ENCODE results near the gene RDH8.

Gene RDH8

DNA sequence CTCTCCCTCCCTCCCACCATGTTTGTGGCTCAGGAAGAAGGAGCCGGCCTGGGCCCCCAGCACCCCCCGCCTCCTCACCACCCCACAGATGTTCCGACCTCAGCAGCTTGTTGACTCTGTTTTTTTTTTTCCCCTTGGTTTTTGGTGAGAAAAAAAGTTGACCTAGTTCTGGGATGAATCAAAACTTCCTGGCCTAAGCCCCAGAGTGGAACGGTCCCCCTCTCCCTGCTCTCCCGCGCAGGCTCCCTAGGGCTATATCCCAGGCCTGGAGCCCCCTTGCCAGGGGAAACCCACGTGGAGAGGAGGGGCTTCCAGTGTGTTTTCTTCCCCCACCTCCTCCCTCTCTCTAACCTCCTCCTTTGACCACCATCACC, 7.0 kb upstream of the RDH8 start:
- TF ChIP-seq, protein P1, sequence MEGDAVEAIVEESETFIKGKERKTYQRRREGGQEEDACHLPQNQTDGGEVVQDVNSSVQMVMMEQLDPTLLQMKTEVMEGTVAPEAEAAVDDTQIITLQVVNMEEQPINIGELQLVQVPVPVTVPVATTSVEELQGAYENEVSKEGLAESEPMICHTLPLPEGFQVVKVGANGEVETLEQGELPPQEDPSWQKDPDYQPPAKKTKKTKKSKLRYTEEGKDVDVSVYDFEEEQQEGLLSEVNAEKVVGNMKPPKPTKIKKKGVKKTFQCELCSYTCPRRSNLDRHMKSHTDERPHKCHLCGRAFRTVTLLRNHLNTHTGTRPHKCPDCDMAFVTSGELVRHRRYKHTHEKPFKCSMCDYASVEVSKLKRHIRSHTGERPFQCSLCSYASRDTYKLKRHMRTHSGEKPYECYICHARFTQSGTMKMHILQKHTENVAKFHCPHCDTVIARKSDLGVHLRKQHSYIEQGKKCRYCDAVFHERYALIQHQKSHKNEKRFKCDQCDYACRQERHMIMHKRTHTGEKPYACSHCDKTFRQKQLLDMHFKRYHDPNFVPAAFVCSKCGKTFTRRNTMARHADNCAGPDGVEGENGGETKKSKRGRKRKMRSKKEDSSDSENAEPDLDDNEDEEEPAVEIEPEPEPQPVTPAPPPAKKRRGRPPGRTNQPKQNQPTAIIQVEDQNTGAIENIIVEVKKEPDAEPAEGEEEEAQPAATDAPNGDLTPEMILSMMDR (conservative IDR thresholded peaks at IDR 0.05) = no peak

DNA sequence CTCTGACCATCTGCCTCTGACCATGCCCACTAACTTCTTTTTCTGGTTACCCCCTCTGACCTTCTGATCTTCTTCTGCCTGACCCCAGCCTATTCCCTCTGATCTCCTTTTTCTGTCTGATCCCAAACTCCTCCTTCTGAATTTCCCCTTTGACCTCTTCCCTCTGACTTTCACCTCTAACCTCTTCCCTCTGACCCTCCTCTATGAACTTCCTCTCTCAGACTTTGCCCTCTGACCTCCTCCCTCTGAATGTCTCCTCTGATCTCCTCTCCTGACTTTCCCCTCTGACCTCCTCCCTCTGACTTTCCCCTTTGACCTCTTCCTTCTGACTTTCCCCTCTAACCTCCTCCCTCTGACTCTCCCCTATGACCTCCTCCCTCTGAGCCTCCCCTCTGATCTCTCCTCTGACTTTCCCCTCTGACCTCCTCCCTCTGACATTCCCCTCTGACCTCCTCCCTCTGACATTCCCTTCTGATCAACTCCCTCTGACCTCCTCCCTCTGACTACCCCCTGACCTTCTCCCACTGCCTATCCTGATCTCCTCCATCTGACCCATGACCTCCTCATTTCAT, 6.4 kb upstream of the RDH8 start:
- TF ChIP-seq, protein P1 (conservative IDR thresholded peaks at IDR 0.05) = no peak
- H3K27ac ChIP-seq = no peak overlapping the region

More for the DNA sequence above, 7.0 kb upstream of the RDH8 start:
- no peak overlapping the region for H3K27ac ChIP-seq

DNA sequence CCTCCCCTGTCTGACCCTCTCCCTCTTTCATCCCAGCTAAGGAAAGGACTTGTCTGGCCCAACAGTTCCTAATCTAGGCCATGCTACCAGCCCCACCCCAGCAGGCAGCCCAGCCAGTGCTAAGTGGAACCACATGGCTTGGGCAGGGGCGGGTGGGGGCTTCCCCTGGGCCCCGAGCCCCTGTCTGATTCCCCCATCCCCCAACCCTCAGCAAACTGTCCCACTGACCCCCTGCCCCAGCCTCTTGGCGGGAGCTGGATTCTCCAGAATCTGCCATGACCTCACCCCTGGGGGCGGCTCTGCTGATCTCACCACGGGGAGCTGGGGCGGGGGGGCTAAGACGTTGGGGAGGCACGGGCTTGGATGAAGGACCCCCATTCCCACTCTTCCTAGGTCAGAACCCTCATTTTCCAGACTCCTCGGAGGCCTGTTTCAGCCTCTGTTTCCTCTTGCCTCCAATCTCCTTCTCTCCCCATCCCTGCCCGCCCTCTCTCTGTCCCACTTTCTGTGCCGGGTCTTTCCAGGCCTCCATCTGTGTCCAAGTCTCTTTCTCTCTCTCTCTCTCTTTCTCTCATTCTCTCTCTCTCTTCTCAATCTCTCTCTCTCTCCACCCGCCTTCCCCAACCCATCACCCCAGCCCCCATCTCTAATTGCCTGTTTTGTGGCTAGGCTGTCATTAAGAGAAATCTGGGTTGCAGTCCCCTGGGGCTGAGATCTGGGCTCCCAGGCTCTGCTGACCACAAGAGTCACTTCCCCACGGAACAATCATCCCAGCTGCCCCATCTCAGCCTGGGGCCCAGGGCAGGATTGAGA, 5.7 kb upstream of the RDH8 start:
- no peak overlapping the region for H3K27ac ChIP-seq
- TF ChIP-seq, protein P1 (conservative IDR thresholded peaks at IDR 0.05) = no peak

DNA sequence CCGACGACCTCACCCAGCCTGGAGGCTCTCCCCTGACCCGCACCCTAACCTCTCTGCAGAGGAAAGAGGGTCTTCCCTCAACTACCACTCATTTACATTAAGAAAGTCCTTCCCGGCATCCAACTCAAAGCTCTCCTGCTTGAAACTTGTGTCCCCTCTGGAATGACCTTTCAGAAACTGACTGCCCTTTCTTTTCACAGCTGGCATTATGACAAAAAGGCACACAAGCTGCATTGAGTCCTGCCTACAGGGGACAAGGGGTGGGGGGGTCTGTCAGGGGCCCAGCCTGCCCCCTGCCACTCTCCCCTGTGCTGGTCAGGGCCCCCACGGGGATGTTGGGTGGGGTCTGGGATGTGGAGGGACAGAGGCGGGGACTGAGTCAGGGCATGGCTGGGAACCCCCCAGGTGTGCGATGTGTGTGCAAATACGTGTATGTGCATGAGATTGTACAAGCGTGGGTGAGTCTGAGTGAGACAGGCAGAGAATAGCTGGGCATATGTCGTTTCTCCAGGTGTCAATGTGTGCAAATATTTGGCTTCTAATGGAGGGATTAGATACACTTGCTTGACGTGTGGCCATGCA, 5.0 kb upstream of the RDH8 start:
- TF ChIP-seq, protein P1 (conservative IDR thresholded peaks at IDR 0.05) = no peak
- no peak overlapping the region for H3K27ac ChIP-seq

DNA sequence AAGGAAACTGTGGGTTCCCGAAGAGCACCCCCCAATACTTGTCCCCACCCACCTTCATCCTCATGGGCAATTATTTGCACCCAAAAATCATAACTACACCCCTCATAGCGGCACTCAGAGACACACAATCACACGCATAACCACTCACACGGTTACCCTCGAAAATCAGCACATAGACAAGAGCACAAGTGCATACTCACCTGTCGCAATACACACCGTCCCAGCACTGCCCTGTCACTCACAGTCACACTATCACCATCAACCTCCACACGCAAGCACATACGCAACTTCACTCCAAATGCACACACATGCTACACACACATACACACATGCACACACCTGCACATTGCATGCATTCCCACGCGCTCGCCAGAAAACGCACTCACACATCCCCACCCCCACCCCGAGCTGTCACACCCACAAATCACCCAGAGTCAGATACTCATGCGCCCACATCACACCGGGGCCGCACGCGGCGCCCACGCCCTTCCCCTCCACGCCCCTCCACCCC, 3.5 kb upstream of the RDH8 start:
- TF ChIP-seq, protein P1 (conservative IDR thresholded peaks at IDR 0.05) = no peak
- H3K27ac ChIP-seq = no peak overlapping the region

DNA sequence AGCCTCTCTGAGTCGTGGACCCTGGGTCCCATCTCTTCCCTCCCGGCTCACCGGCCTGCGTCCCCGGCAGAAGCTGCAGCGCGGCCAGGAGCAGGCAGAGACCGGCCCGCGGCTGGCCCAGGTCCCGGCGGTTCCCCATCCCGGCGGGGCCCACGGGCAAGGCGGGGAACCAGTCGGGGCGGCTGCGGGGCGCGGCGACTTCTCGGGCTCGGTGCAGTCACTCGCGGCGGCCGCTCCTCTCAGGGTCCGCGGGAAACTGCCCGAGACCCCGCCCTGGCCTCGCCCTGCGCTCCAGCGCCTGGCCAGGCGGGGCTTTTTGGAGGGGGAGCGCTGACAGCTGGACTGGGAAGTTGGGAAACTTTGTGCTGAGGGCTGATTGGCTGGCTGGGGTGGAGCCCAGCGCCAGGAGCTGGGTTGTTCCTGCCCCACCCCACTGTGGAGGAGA, 3.0 kb upstream of the RDH8 start, which contains the start of gene COL5A3:
TSS of gene COL5A3 (minus strand) at position 258 of the 445 bp plus-strand sequence. CDS start at position 139, 119 bp downstream.
- TF ChIP-seq, protein P1 (conservative IDR thresholded peaks at IDR 0.05) = no peak
- H3K27ac ChIP-seq = no peak within 1 kb of the TSS

DNA sequence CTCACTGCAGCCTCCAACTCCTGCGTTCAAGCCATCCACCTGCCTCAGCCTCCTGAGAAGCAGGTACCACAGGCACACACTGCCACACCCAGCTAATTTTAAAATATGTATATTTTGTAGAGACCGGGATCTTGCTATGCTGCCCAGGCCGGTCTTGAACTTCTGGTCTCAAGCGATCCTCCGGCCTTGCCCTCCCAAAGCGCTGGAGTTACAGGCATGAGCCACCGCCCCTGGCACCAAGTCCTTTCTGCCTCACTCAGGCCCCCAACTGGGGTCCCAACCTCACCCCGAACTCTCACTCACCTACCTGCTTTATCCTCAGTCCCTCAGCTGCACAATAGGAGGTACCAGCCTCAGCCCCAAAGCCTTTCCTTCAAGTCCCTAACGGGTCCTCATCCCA, 2.3 kb upstream of the RDH8 start:
- TF ChIP-seq, protein P1 (conservative IDR thresholded peaks at IDR 0.05) = no peak
- H3K27ac ChIP-seq = no peak overlapping the region

Measured in VCaP (cell line).